Activated CD4-positive, alpha-beta T cell treated with anti-CD3 and anti-CD28 coated beads, Interleukin-2, amount 50 U/mL, for 1 hour (primary cell): ENCODE measurements around the gene HECTD3.
"Not testable (repeated sequence)": the region's sequence is repeated elsewhere in the genome, so short reads cannot be mapped to it uniquely, and the experiment has no call there.

ENCODE experiments used
- DNase-seq: peaks from one replicate; pipeline ENCODE4 v3.0.0-alpha.2; 2020

The HECTD3 gene

DNA sequence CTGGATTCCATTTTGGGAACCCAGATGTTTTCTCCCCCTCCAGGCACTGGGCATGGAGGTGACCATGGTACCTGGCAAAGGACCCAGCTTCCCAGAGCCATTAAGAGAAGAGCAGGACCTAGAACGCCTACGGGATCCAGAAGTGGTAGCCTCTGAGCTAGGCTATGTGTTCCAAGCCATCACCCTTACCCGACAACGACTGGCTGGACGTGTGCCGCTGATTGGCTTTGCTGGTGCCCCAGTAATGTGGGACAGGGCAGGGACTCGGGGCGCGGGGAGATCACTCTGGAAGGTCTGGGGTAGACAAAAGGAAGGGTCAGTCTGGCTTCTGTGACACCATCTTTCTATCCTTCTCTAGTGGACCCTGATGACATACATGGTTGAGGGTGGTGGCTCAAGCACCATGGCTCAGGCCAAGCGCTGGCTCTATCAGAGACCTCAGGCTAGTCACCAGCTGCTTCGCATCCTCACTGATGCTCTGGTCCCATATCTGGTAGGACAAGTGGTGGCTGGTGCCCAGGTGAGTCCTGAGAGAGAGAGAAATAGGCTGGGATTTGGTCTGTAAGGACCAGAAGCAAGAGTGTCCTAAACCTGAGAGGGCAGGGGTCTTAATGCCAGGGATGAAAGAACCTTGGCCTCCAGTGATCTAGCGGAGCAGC lies 2.6 kb upstream of the HECTD3 start:
- DNase-seq, result no peak

GRCh38 chr1:45012639-45013278 lies 1.6 kb upstream of the HECTD3 start:
- peak; percentile 13 for DNase-seq

GRCh38 chr1:45011837-45012638 lies 914 bp upstream of the HECTD3 start, which contains the start of gene UROD:
TSS of gene UROD (plus strand) at chr1:45012254. CDS start at chr1:45012266, 12 bp downstream.
- DNase-seq, result peak; percentile 87

GRCh38 chr1:45009956-45010854 lies 919 bp downstream of the HECTD3 start:
- DNase-seq, result peak; percentile 30

GRCh38 chr1:45009296-45009865 lies 1.7 kb downstream of the HECTD3 start:
- DNase-seq, result no peak

DNA sequence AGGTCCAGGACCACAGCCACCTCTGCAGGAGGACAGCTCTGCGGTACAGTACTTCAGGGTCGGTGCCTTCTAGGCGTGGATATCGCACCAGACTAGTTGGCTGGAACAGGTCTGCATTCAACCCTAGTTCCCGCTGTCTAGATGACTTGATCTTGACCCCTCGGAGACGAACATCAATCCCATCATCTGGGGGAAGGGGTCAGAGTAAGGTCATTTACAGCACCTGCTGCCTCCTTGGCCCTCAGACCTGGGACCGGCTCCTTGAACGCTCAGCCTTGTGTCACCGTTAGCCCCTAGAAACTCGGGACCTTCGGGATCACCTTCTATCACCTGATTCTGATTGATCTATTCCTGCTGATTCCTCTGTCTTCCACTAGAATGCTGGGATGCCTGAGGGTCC lies 2.6 kb downstream of the HECTD3 start:
- DNase-seq, result no peak

GRCh38 chr1:45008076-45008475 lies 3.0 kb downstream of the HECTD3 start:
- no peak for DNase-seq

DNA sequence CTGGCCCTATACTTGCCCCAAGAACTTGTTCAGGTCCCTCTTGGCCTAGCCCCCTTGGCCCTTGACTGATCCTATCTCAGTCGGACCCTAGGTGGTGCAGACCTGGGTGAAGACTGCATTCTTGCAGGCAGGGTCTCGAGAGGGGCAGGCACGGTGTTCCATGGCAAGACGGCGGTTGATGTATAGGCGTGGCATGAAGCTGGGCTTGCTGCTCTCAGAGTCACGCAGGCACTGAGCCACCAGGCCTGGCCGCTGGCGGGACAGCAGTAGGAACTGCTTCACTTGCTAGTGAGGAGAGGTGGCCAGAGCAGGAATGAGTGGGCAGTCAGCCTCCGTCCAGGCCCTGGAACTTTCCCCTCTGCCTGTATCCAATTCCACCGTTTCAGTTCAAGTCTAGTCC lies 3.8 kb downstream of the HECTD3 start:
- DNase-seq, result no peak

DNA sequence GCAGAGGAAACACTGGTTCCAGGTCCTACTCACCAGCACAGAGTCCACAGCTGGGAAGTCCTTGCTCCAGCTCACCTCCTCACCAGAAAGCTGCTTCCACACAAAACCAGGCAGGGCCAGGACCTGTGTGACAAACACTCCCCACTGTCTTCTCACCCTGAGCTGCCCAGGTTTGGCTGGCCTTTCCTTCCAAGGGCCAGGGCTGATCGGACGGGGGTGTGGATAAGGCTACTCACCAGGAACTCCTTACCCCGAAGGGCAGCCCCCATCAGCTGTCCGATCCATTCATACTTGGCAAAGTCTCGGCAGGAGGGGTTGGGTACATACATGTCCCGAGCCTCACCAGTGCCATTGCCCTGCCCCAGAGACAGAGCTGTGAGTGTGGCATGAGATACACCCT lies 5.4 kb downstream of the HECTD3 start:
- DNase-seq, result no peak

- no peak for DNase-seq
Measured at GRCh38 chr1:45004281-45004920, 6.7 kb downstream of the HECTD3 start.

DNA sequence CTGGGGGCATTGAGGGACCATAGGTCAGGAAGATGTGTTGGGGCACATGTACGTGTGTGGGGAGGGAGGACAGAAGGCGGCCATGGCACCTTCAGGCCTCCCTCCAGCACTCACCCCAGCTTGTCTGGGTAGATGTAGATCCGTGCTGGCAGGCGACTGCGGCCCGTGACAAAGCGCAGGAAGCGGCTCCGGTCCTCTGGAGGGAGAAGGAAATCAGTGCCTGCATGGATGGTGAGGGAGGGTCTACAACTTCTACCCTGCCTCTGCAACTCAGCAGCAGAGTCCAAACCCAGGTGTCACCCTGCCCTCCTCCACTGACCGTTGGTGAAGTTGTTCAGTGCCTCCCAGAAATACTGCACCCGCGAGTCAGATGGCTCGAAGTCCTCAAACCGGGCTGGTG lies 7.4 kb downstream of the HECTD3 start:
- DNase-seq, result no peak

DNA sequence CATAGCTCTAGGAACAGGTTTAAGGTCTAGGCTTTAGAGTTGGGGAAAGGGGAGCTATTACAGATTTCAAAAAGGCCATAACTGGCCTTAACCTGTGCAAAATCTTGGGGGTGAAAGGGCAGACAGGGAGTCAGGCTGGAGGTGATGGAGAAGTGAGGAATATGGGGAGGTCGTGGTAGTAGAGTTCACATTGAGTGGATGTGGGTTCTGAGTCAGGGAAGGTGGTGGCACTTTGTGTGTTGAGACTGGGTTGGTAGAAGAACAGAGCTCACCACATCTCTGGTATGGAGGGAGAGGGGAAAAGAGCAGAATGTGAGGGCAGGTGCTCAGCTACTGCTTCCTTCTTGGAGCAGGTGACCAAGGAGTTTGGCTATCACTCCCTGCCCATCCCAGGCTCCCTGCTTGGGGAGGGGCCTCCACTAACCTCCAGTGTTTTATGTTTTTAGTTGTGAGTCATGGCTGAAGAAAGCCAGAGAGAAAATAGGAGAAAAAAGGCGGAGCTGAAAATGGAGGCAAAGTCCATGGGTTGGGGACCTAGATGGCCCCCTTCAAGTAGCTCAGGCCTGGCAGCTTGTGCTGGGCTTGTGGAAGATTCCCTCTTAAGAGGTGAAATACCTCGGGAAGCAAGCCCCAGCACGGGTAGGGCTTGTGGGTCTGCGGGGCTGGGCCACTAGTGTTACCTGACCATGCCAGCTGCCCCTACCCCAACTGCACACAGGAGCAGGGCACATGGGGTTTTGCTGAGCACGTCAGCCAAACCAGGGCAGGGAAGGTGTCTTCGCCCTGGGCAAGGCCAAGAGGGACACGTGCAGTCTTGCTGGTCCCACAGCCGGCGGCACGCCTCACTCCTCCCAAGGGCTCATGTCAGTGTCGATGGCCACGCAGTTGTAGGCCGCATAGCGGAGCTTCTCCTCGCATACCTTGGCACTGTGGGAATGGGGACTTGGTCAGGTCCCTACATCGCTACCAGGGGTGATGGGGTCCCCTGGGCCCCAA lies 8.2 kb downstream of the HECTD3 start:
- no peak for DNase-seq

GRCh38 chr1:45001576-45001975 lies 9.5 kb downstream of the HECTD3 start:
- DNase-seq, result not testable (repeated sequence)

GRCh38 chr1:45001011-45001481 lies 10.1 kb downstream of the HECTD3 start:
- no peak for DNase-seq

- DNase-seq, result no peak
Measured at GRCh38 chr1:44999232-44999631, 11.9 kb downstream of the HECTD3 start.

- DNase-seq, result no peak
Measured at GRCh38 chr1:44995467-44996238, 15.5 kb downstream of the HECTD3 start.

- no peak for DNase-seq
Measured at GRCh38 chr1:44994309-44994898, 16.7 kb downstream of the HECTD3 start.

GRCh38 chr1:44988531-44989156 lies 22.5 kb downstream of the HECTD3 start:
- no peak for DNase-seq
